Measurements from ENCODE around the gene GATAD2B.
"Not testable (repeated sequence)": the region's sequence is repeated elsewhere in the genome, so short reads cannot be mapped to it uniquely, and the experiment has no call there.

Gene GATAD2B

GRCh38 chr1:153919876-153920852 lies 2.6 kb downstream of the GATAD2B start:
- H3K4me1 ChIP-seq (ENCODE audit: control insufficient read depth, insufficient read depth, low read length) = peaks cover 23% of the 10 kb centered on the region
- no peaks in the 10 kb centered on the region for H3K9me3 ChIP-seq (ENCODE audit: control insufficient read depth, low read length)
- whole genome bisulfite sequencing, 2 experiments = 65 to 70% methylated on average over 4 of the region's 4 CpGs
- no peak overlapping the region for H3K27ac ChIP-seq (ENCODE audit: insufficient read depth, low read depth, low read length, poor library complexity, severe bottlenecking)
- no peaks in the 10 kb centered on the region for H3K36me3 ChIP-seq (ENCODE audit: control insufficient read depth, insufficient read depth, low read length)
- H3K27me3 ChIP-seq (ENCODE audit: control insufficient read depth, insufficient read depth, low read length, poor library complexity, severe bottlenecking) = no peaks in the 10 kb centered on the region
- H3K4me3 ChIP-seq (ENCODE audit: insufficient read depth, low read depth, low read length) = peak overlapping the region; percentile 73

- Histone ChIP-seq H3K9me3 (ENCODE audit: control insufficient read depth, low read length) (no peaks in the 10 kb centered on the region), H3K27ac (ENCODE audit: insufficient read depth, low read depth, low read length, poor library complexity, severe bottlenecking) (no peak overlapping the region), H3K27me3 (ENCODE audit: control insufficient read depth, insufficient read depth, low read length, poor library complexity, severe bottlenecking) (no peaks in the 10 kb centered on the region), H3K4me1 (ENCODE audit: control insufficient read depth, insufficient read depth, low read length) (peaks cover 23% of the 10 kb centered on the region), H3K4me3 (ENCODE audit: insufficient read depth, low read depth, low read length) (no peak overlapping the region), H3K36me3 (ENCODE audit: control insufficient read depth, insufficient read depth, low read length) (no peaks in the 10 kb centered on the region)
- WGBS, 2 experiments = 97 to 100% methylated on average over 1 to 3 of the region's 4 CpGs
Measured at GRCh38 chr1:153916297-153916696, 6.5 kb downstream of the GATAD2B start.

- Histone ChIP-seq H3K4me1 (ENCODE audit: control insufficient read depth, insufficient read depth, low read length) (no peaks in the 10 kb centered on the region), H3K4me3 (ENCODE audit: insufficient read depth, low read depth, low read length) (no peak overlapping the region), H3K27ac (ENCODE audit: insufficient read depth, low read depth, low read length, poor library complexity, severe bottlenecking) (no peak overlapping the region), H3K36me3 (ENCODE audit: control insufficient read depth, insufficient read depth, low read length) (peaks cover 4% of the 10 kb centered on the region), H3K9me3 (ENCODE audit: control insufficient read depth, low read length) (no peaks in the 10 kb centered on the region), H3K27me3 (ENCODE audit: control insufficient read depth, insufficient read depth, low read length, poor library complexity, severe bottlenecking) (no peaks in the 10 kb centered on the region)
- WGBS, 2 experiments = 88 to 96% methylated on average over 2 of the region's 2 CpGs
Measured at GRCh38 chr1:153912349-153912748, 10.4 kb downstream of the GATAD2B start.

- not testable (repeated sequence) for H3K36me3 ChIP-seq (ENCODE audit: control insufficient read depth, insufficient read depth, low read length); H3K4me3 ChIP-seq (ENCODE audit: insufficient read depth, low read depth, low read length); H3K4me1 ChIP-seq (ENCODE audit: control insufficient read depth, insufficient read depth, low read length); H3K27me3 ChIP-seq (ENCODE audit: control insufficient read depth, insufficient read depth, low read length, poor library complexity, severe bottlenecking); H3K27ac ChIP-seq (ENCODE audit: insufficient read depth, low read depth, low read length, poor library complexity, severe bottlenecking); H3K9me3 ChIP-seq (ENCODE audit: control insufficient read depth, low read length)
- WGBS, 2 experiments = 93% methylated on average over 3 to 5 of the region's 6 CpGs
Measured at GRCh38 chr1:153910560-153910959, 12.2 kb downstream of the GATAD2B start.

- Histone ChIP-seq H3K27me3 (ENCODE audit: control insufficient read depth, insufficient read depth, low read length, poor library complexity, severe bottlenecking) (no peaks in the 10 kb centered on the region), H3K9me3 (ENCODE audit: control insufficient read depth, low read length) (no peaks in the 10 kb centered on the region), H3K36me3 (ENCODE audit: control insufficient read depth, insufficient read depth, low read length) (peaks cover 4% of the 10 kb centered on the region), H3K4me1 (ENCODE audit: control insufficient read depth, insufficient read depth, low read length) (no peaks in the 10 kb centered on the region), H3K4me3 (ENCODE audit: insufficient read depth, low read depth, low read length) (no peak overlapping the region), H3K27ac (ENCODE audit: insufficient read depth, low read depth, low read length, poor library complexity, severe bottlenecking) (no peak overlapping the region)
- WGBS, 2 experiments = 95 to 98% methylated on average over 5 of the region's 6 CpGs
Measured at GRCh38 chr1:153908071-153908470, 14.7 kb downstream of the GATAD2B start.

- no peaks in the 10 kb centered on the region for H3K27me3 ChIP-seq (ENCODE audit: control insufficient read depth, insufficient read depth, low read length, poor library complexity, severe bottlenecking)
- H3K27ac ChIP-seq (ENCODE audit: insufficient read depth, low read depth, low read length, poor library complexity, severe bottlenecking) = no peak overlapping the region
- no peaks in the 10 kb centered on the region for H3K4me1 ChIP-seq (ENCODE audit: control insufficient read depth, insufficient read depth, low read length)
- H3K9me3 ChIP-seq (ENCODE audit: control insufficient read depth, low read length) = no peaks in the 10 kb centered on the region
- no peak overlapping the region for H3K4me3 ChIP-seq (ENCODE audit: insufficient read depth, low read depth, low read length)
- 97 to 99% methylated on average over 5 to 6 of the region's 6 CpGs for WGBS, 2 experiments
- H3K36me3 ChIP-seq (ENCODE audit: control insufficient read depth, insufficient read depth, low read length) = peaks cover 4% of the 10 kb centered on the region
Measured at GRCh38 chr1:153907134-153907533, 15.6 kb downstream of the GATAD2B start.

GRCh38 chr1:153906396-153906795 lies 16.4 kb downstream of the GATAD2B start:
- Histone ChIP-seq H3K4me3 (ENCODE audit: insufficient read depth, low read depth, low read length) (no peak overlapping the region), H3K4me1 (ENCODE audit: control insufficient read depth, insufficient read depth, low read length) (no peaks in the 10 kb centered on the region), H3K27me3 (ENCODE audit: control insufficient read depth, insufficient read depth, low read length, poor library complexity, severe bottlenecking) (no peaks in the 10 kb centered on the region), H3K9me3 (ENCODE audit: control insufficient read depth, low read length) (no peaks in the 10 kb centered on the region), H3K27ac (ENCODE audit: insufficient read depth, low read depth, low read length, poor library complexity, severe bottlenecking) (no peak overlapping the region), H3K36me3 (ENCODE audit: control insufficient read depth, insufficient read depth, low read length) (peaks cover 4% of the 10 kb centered on the region)
- WGBS, 2 experiments = 95 to 100% methylated on average over 1 of the region's 1 CpG

GRCh38 chr1:153905908-153906307 lies 16.9 kb downstream of the GATAD2B start:
- not testable (repeated sequence) for H3K36me3 ChIP-seq (ENCODE audit: control insufficient read depth, insufficient read depth, low read length); H3K27me3 ChIP-seq (ENCODE audit: control insufficient read depth, insufficient read depth, low read length, poor library complexity, severe bottlenecking); H3K4me3 ChIP-seq (ENCODE audit: insufficient read depth, low read depth, low read length); H3K9me3 ChIP-seq (ENCODE audit: control insufficient read depth, low read length); H3K27ac ChIP-seq (ENCODE audit: insufficient read depth, low read depth, low read length, poor library complexity, severe bottlenecking); H3K4me1 ChIP-seq (ENCODE audit: control insufficient read depth, insufficient read depth, low read length)
- 92 to 94% methylated on average over 8 of the region's 8 CpGs for WGBS, 2 experiments

- H3K27ac ChIP-seq (ENCODE audit: insufficient read depth, low read depth, low read length, poor library complexity, severe bottlenecking) = no peak overlapping the region
- no peaks in the 10 kb centered on the region for H3K9me3 ChIP-seq (ENCODE audit: control insufficient read depth, low read length)
- H3K36me3 ChIP-seq (ENCODE audit: control insufficient read depth, insufficient read depth, low read length) = peaks cover 8% of the 10 kb centered on the region
- 92 to 96% methylated on average over 13 to 14 of the region's 14 CpGs for WGBS, 2 experiments
- H3K4me1 ChIP-seq (ENCODE audit: control insufficient read depth, insufficient read depth, low read length) = no peaks in the 10 kb centered on the region
- no peaks in the 10 kb centered on the region for H3K27me3 ChIP-seq (ENCODE audit: control insufficient read depth, insufficient read depth, low read length, poor library complexity, severe bottlenecking)
- no peak overlapping the region for H3K4me3 ChIP-seq (ENCODE audit: insufficient read depth, low read depth, low read length)
Measured at GRCh38 chr1:153903841-153904455, 18.8 kb downstream of the GATAD2B start.

- Histone ChIP-seq H3K4me3 (ENCODE audit: insufficient read depth, low read depth, low read length) (no peak overlapping the region), H3K36me3 (ENCODE audit: control insufficient read depth, insufficient read depth, low read length) (peaks cover 3% of the 10 kb centered on the region), H3K9me3 (ENCODE audit: control insufficient read depth, low read length) (no peaks in the 10 kb centered on the region), H3K27me3 (ENCODE audit: control insufficient read depth, insufficient read depth, low read length, poor library complexity, severe bottlenecking) (no peaks in the 10 kb centered on the region), H3K4me1 (ENCODE audit: control insufficient read depth, insufficient read depth, low read length) (no peaks in the 10 kb centered on the region), H3K27ac (ENCODE audit: insufficient read depth, low read depth, low read length, poor library complexity, severe bottlenecking) (no peak overlapping the region)
- 95 to 99% methylated on average over 5 to 6 of the region's 6 CpGs for WGBS, 2 experiments
Measured at GRCh38 chr1:153899509-153899908, 23.3 kb downstream of the GATAD2B start.
